Keratinocyte (primary cell): ENCODE data around the gene THAP6. TPM values are rescaled to one million over a fixed set of nuclear protein-coding genes. Genes with fewer than 3 reads are reported as not detected.
"Not testable (repeated sequence)": the region's sequence is repeated elsewhere in the genome, so short reads cannot be mapped to it uniquely, and the experiment has no call there.

ENCODE experiments used
- DNase-seq: peaks from one replicate; pipeline ENCODE4 v3.0.0-alpha.2; 2011; ENCODE audit warnings: low read depth, missing footprints, low spot score
- FAIRE-seq: peaks from 2 replicates; lab custom pipeline; 2011; peaks lifted over from hg19 to GRCh38; lab: Jason Lieb, UNC
- H2AFZ ChIP-seq: 2 replicates; pipeline ENCODE4 v1.6.0; 2012; ENCODE audit warnings: low read length, control low read depth, inconsistent platforms; ENCODE audit not compliant: control insufficient read depth
- H3K27ac ChIP-seq: 2 replicates; pipeline ENCODE4 v1.5.1; 2011; ENCODE audit warnings: low read length; ENCODE audit not compliant: control insufficient read depth, insufficient read depth
- H3K27me3 ChIP-seq: 3 replicates; pipeline ENCODE4 v1.6.0; 2011; ENCODE audit warnings: low read length; ENCODE audit not compliant: control insufficient read depth, insufficient read depth; ENCODE audit errors: extremely low read depth
- H3K36me3 ChIP-seq, 2 experiments: 2 replicates in 1 of 2; 3 replicates in 1 of 2; pipeline ENCODE4 v1.5.1; 2011; ENCODE audit warnings: low read length in 2 of 2, mild to moderate bottlenecking in 1 of 2; ENCODE audit not compliant: control insufficient read depth in 2 of 2, insufficient read depth in 2 of 2; ENCODE audit errors: extremely low read depth in 1 of 2
- H3K4me1 ChIP-seq: 3 replicates; pipeline ENCODE4 v1.5.1; 2011; ENCODE audit warnings: low read length; ENCODE audit not compliant: control insufficient read depth, insufficient read depth; ENCODE audit errors: extremely low read depth
- H3K4me2 ChIP-seq: 3 replicates; pipeline ENCODE4 v1.6.0; 2011; ENCODE audit warnings: low read depth, low read length; ENCODE audit not compliant: control insufficient read depth, insufficient read depth; ENCODE audit errors: extremely low read depth
- H3K4me3 ChIP-seq, 3 experiments: fragments of 200-600 bp in 1 of 3; sonication (generic) in 1 of 3; 2 replicates in 2 of 3; 3 replicates in 1 of 3; pipeline ENCODE4 v1.5.1; 2011 to 2016; ENCODE audit warnings: low read length in 3 of 3, mild to moderate bottlenecking in 3 of 3, control low read depth in 2 of 3, inconsistent platforms in 1 of 3, low read depth in 1 of 3, mixed read lengths in 1 of 3, mixed run types in 1 of 3, moderate library complexity in 1 of 3; ENCODE audit not compliant: control insufficient read depth in 2 of 3, insufficient read depth in 2 of 3; ENCODE audit errors: extremely low read depth in 1 of 3
- H3K79me2 ChIP-seq: 2 replicates; pipeline ENCODE4 v1.6.0; 2012; ENCODE audit warnings: low read length; ENCODE audit not compliant: control insufficient read depth, insufficient read depth
- H3K9ac ChIP-seq: 3 replicates; pipeline ENCODE4 v1.6.0; 2011; ENCODE audit warnings: low read length; ENCODE audit not compliant: control insufficient read depth, insufficient read depth; ENCODE audit errors: extremely low read depth
- H3K9me1 ChIP-seq: 3 replicates; pipeline ENCODE4 v1.6.0; 2011; ENCODE audit warnings: low read length; ENCODE audit not compliant: control insufficient read depth, insufficient read depth; ENCODE audit errors: extremely low read depth
- H3K9me3 ChIP-seq: 2 replicates; pipeline ENCODE4 v1.5.1; 2012; ENCODE audit warnings: low read depth, low read length; ENCODE audit not compliant: control insufficient read depth
- H4K20me1 ChIP-seq: 3 replicates; pipeline ENCODE4 v1.6.0; 2011; ENCODE audit warnings: low read length; ENCODE audit not compliant: control insufficient read depth, insufficient read depth; ENCODE audit errors: extremely low read depth
- EZH2 ChIP-seq: IDR thresholded peaks from one replicate; pipeline ENCODE4 v1.6.1; 2012; ENCODE audit warnings: inconsistent platforms, mild to moderate bottlenecking, low read length, moderate library complexity
- dilution Hi-C: fragments of 300-500 bp; cut with MboI; formaldehyde crosslinking; loops from one replicate; pipeline ENCODE4 v1.7.0; 2020; ENCODE audit warnings: low sequenced_read_pairs; ENCODE audit not compliant: extremely low pct_ligation_motif_present
- polyA plus RNA-seq, 5 experiments: library from polyadenylated mRNA; depleted of rRNA in 3 of 5; stranded (reverse) in 3 of 5; stranded (forward) in 1 of 5; unstranded in 1 of 5; fragments of >200 nt; gene quantifications; 1 replicate in 1 of 5; 2 replicates in 3 of 5; 3 replicates in 1 of 5; pipeline versions ENCODE4 v1.2.1 to v1.2.3, GENCODE V29; 2011 to 2012; ENCODE audit warnings: missing spikeins in 2 of 5, low read depth in 1 of 5, low replicate concordance in 1 of 5
- TF ChIP-seq, protein P1 (sequence below), 3 experiments: IDR thresholded peaks in 1 of 3; conservative IDR thresholded peaks in 1 of 3; optimal IDR thresholded peaks in 1 of 3; 2 replicates in 2 of 3; 3 replicates in 1 of 3; pipeline versions ENCODE3 to v1.5.1; 2011; ENCODE audit warnings: low read length in 3 of 3, mild to moderate bottlenecking in 3 of 3, moderate library complexity in 2 of 3, control low read depth in 1 of 3, inconsistent platforms in 1 of 3; ENCODE audit not compliant: insufficient read depth in 2 of 3; ENCODE audit errors: extremely low read depth in 1 of 3

The THAP6 gene
- polyA plus RNA-seq, 1 donor (not counting 4 experiments of a cell fraction or from before 2014, with no cell fraction given) = 11.9 TPM

GRCh38 chr4:75537308-75537707 is 23.0 kb downstream of the THAP6 start:
- DNase-seq, H3K9ac ChIP-seq, FAIRE-seq, H3K4me2 ChIP-seq, H3K9me1 ChIP-seq, H3K9me3 ChIP-seq, H3K4me3 ChIP-seq, H3K79me2 ChIP-seq, dilution Hi-C loops, H3K27me3 ChIP-seq, H3K4me1 ChIP-seq, H4K20me1 ChIP-seq, H2AFZ ChIP-seq, H3K27ac ChIP-seq, H3K36me3 ChIP-seq: not testable (repeated sequence)

DNA sequence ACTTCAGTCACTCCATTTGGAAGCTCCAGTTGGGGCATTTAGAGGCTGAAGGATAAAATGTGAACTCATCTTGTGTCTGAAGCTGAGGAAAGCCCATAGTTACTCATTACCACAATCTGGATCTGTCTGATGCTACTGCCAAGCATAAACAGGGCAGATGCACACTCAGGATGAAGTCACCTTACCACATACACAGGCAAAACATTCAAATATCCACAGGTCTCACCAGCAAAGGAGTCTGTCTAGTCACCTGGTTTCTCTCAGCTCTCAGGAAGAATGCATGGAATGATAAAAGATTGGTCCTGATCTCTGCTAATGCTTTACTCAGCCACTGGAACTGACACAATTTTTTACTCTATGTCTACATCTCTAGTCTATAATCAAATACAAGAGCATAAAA is 28.6 kb downstream of the THAP6 start:
- peak; percentile 100 for FAIRE-seq
- dilution Hi-C loops = no loop called here
- no peaks in the 10 kb centered on the region for H4K20me1 ChIP-seq
- no peak overlapping the region for H2AFZ ChIP-seq
- peak; percentile 90 for DNase-seq
- H3K79me2 ChIP-seq = no peaks in the 10 kb centered on the region
- no peaks in the 10 kb centered on the region for H3K9me1 ChIP-seq
- peaks cover 0 to 2% of the 10 kb centered on the region in 2 experiments for H3K36me3 ChIP-seq
- TF ChIP-seq, protein P1, sequence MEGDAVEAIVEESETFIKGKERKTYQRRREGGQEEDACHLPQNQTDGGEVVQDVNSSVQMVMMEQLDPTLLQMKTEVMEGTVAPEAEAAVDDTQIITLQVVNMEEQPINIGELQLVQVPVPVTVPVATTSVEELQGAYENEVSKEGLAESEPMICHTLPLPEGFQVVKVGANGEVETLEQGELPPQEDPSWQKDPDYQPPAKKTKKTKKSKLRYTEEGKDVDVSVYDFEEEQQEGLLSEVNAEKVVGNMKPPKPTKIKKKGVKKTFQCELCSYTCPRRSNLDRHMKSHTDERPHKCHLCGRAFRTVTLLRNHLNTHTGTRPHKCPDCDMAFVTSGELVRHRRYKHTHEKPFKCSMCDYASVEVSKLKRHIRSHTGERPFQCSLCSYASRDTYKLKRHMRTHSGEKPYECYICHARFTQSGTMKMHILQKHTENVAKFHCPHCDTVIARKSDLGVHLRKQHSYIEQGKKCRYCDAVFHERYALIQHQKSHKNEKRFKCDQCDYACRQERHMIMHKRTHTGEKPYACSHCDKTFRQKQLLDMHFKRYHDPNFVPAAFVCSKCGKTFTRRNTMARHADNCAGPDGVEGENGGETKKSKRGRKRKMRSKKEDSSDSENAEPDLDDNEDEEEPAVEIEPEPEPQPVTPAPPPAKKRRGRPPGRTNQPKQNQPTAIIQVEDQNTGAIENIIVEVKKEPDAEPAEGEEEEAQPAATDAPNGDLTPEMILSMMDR (optimal IDR thresholded peaks at IDR 0.05 in 1 of 3, IDR thresholded peaks at IDR 0.05 in 1 of 3, conservative IDR thresholded peaks at IDR 0.05 in 1 of 3; ENCODE audit: extremely low read depth in 1 of 3, insufficient read depth in 2 of 3, low read length in 3 of 3) = no peak
- TF ChIP-seq EZH2 = no peak
- H3K4me2 ChIP-seq = no peak overlapping the region
- H3K4me1 ChIP-seq = peaks cover 19% of the 10 kb centered on the region
- no peak overlapping the region for H3K9ac ChIP-seq
- no peaks in the 10 kb centered on the region for H3K27me3 ChIP-seq
- no peak overlapping the region for H3K4me3 ChIP-seq
- H3K27ac ChIP-seq = peak overlapping the region; percentile 4
- H3K9me3 ChIP-seq = no peaks in the 10 kb centered on the region

DNA sequence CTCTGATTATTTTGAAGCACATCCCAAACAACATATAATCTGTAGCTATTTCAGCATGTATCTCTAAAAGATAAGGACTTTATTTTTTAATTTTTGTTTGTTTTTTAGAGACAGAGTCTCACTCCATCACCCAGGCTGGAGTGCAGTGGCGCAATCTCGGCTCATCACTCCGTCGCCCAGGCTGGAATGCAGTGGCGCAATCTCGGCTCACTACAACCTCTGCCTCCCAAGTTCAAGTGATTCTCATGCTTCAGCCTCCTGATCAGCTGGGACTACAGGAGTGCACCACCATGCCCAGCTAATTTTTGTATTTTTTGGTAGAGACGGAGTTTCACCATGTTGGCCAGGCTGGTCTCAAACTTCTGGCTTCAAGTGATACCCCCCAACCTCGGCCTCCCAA is 29.9 kb downstream of the THAP6 start:
- DNase-seq, H3K36me3 ChIP-seq, H4K20me1 ChIP-seq, FAIRE-seq, H2AFZ ChIP-seq, H3K9me1 ChIP-seq, H3K4me2 ChIP-seq, dilution Hi-C loops, H3K27me3 ChIP-seq, H3K27ac ChIP-seq, H3K9ac ChIP-seq, H3K9me3 ChIP-seq, H3K79me2 ChIP-seq, H3K4me3 ChIP-seq: not testable (repeated sequence)
- H3K4me1 ChIP-seq = peaks cover 19% of the 10 kb centered on the region
